Right ventricle myocardium inferior (tissue), 1 donor: ENCODE measurements around the gene RPS27L. TPM values are rescaled to one million over a fixed set of nuclear protein-coding genes. Genes with fewer than 3 reads are reported as not detected.

Source experiments
- ATAC-seq: fragments of 200-7000 bp; cut with Tn5 transposase; one replicate; pipeline ENCODE4 v1.9.1; 2020; ENCODE audit warnings: mild to moderate bottlenecking, moderate library complexity
- DNase-seq: peaks from one replicate; pipeline ENCODE4 v3.0.0; 2021; ENCODE audit errors: missing footprints
- intact Hi-C: fragments of 100-400 bp; cut with DNase I; formaldehyde crosslinking; loops from one replicate; pipeline ENCODE4 v1.11.0; 2022
- total RNA-seq: library from RNA; stranded (reverse); fragmentation: NEBNext Ultra II Directional; extraction: Animal tissue kit (Norgen Biotek cat#: 25700); gene quantifications from one replicate; pipeline ENCODE4 v1.2.1, GENCODE V29; 2021
- donor health status: DM: no; HTN: yes; CAD: no; lungs with severe emphysema.

The RPS27L gene
- total RNA-seq, 1 donor from 2014 or later: 193 TPM

GRCh38 chr15:63157891-63158431 is 684 bp upstream of the RPS27L start:
- peak; percentile 64 for ATAC-seq
- no peak for DNase-seq
- intact Hi-C loops: loop anchor here (2.0 to 10.0 kb wide), 4 partner anchors 31 to 119 kb away; partner anchors contain the start of genes APH1B, LACTB and RAB8B

- intact Hi-C loops: loop anchor here (2.0 to 10.0 kb wide), 4 partner anchors 32 to 120 kb away; partner anchors contain the start of genes APH1B, LACTB and RAB8B
- ATAC-seq (peak; percentile 28), DNase-seq (no peak)
Measured at GRCh38 chr15:63156755-63157117, 541 bp downstream of the RPS27L start.

DNA sequence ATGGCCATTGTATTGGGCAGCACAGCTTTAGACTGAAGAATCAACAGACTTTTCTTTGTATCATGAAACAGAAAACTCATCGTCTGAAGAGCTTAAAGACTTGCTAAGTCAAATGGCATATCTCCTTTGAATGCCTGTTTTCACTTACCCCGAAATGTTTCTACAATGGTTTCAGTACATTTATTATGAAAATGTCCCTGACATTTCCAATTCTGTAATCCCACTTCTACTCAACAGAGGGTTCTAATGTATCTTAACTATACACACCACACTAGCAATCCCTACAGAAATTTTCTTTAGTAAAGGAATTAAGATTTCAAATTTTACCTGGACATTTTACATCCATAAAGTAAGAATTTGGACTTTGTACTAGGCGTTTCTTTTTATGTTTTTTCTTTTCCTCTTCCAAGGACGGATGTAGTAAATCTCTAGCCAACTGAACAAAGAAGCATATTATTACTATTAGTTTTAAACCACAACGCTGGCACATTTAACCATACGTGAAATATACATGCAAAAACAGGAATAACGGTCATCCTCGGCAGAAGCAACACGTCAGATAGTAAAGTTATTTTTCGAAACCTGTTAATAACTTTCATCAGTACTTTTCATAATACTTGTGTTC is 1.1 kb downstream of the RPS27L start:
- DNase-seq (no peak), ATAC-seq (no peak)
- intact Hi-C loops: loop anchor here (2.0 to 10.0 kb wide), 4 partner anchors 33 to 121 kb away; partner anchors contain the start of genes APH1B, LACTB and RAB8B

DNA sequence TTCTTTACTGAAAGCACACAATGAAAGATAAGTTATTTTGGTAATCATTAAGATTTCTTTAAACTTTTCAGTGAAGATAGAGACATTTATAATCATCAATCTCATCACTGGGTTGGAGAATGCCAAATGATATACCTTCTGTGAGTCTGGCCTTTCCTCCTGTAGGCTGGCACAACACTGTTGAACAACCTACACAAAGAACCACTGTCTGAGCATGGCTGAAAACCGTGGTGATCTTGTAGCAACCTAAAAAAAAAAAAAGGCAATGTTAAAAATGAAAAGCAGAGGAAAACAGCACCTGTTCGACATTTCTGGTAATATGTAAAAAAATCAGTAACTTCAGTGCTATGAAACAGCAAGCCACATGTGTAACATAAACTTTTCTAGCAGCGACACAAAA is 1.8 kb downstream of the RPS27L start:
- ATAC-seq (no peak), DNase-seq (no peak)
- intact Hi-C loops: loop anchor here (5.0 to 10.0 kb wide), 2 partner anchors 33 to 89 kb away; partner anchors contain the start of gene LACTB

DNA sequence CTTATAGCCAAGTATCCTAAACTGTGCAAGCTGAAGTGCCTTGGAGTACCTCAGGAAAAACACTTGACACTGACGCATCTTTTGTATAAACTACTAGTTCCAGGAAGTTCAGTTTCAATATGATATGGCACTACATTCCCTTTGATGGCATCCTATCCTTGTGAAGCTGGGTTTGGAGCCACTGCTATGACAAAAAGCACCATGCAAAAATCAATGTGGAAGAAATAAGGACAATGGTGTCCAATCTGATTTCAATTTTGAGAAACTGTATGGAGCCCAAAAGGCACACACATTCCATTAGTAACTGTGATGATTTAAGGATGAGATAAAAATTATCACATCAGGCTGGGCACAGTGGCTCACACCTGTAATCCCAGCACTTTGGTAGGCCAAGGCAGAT is 5.6 kb downstream of the RPS27L start:
- DNase-seq (no peak), ATAC-seq (no peak)
- intact Hi-C loops: loop anchor here (10.0 kb wide), 1 partner anchor 93 kb away; no protein-coding TSS in a partner anchor

- ATAC-seq (no peak), DNase-seq (no peak)
- intact Hi-C loops: no loop called here
Measured at GRCh38 chr15:63146684-63147083, 10.6 kb downstream of the RPS27L start.

- ATAC-seq (no peak), DNase-seq (no peak)
- intact Hi-C loops: no loop called here
Measured at GRCh38 chr15:63145426-63145825, 11.9 kb downstream of the RPS27L start.

GRCh38 chr15:63140936-63141335 is 16.3 kb downstream of the RPS27L start:
- DNase-seq (no peak), ATAC-seq (no peak)
- intact Hi-C loops: no loop called here

DNA sequence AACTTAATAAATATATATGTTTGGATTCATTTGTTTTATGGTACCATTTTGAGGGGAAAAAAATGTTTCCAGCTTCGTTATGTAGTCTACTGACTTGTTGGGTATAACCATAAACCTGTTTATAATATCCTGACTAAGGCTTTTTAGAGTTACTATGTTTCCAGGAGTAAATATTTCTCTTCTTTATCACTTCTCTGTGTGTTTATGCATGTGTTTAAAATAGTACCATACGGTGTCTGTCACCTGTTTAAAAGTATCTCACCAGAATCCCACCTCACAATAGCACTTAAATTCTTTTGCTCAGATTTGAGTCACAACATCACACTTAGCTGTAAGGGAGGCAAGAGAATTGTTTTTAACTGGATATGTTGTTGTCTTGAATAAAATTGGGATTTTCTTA is 20.5 kb downstream of the RPS27L start:
- ATAC-seq: no peak
- DNase-seq: no peak
- intact Hi-C loops: no loop called here

- no peak for DNase-seq
- no peak for ATAC-seq
- intact Hi-C loops: no loop called here
Measured at GRCh38 chr15:63135804-63136203, 21.5 kb downstream of the RPS27L start.

GRCh38 chr15:63135281-63135680 is 22.0 kb downstream of the RPS27L start:
- intact Hi-C loops: no loop called here
- ATAC-seq (no peak), DNase-seq (no peak)

DNA sequence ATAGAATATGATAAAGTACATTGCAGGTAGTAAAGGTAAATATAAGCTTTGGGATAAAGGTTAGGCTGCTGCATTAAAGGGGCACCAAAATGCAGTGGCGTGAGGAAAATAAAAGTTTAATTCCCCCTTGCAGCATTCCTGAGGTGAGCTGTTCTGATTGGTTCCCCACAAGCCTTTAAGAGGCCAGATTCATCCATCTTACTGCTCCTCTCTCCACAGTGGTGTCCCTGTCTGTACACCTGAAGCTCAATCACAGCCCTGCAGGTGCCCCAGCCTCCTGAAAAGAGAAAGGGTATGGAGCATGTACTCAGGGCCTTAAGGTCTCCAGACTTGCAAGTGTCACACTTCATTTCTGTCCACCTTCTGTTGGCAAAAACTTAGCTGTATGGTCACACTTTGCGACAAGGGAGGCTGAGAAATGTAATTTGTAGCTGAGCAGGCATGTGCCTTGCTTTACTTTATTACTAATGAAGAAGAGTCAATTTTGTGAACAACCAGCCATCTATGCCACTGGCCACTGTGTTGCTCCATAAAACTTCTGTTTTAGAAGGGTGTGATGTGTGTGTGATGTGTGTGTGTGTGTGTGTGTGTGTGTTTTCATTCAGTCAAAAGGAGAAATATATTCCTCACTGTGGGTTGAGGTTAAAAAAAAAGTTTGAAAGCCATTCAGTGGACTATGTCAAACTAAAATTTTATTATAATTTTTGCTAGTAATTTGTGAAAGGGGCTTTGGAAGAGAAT is 22.9 kb downstream of the RPS27L start:
- intact Hi-C loops: no loop called here
- ATAC-seq: no peak

GRCh38 chr15:63133786-63134185 is 23.5 kb downstream of the RPS27L start:
- DNase-seq: no peak
- no peak for ATAC-seq
- intact Hi-C loops: no loop called here

More for the DNA sequence above, 22.9 kb downstream of the RPS27L start:
- DNase-seq: no peak

- DNase-seq: no peak
- no peak for ATAC-seq
- intact Hi-C loops: no loop called here
Measured at GRCh38 chr15:63126726-63127125, 30.6 kb downstream of the RPS27L start.

GRCh38 chr15:63124506-63124905 is 32.8 kb downstream of the RPS27L start:
- intact Hi-C loops: loop anchor here (5.0 kb wide), 1 partner anchor 33 kb away; the partner anchor contains the start of gene RPS27L
- no peak for DNase-seq
- no peak for ATAC-seq

DNA sequence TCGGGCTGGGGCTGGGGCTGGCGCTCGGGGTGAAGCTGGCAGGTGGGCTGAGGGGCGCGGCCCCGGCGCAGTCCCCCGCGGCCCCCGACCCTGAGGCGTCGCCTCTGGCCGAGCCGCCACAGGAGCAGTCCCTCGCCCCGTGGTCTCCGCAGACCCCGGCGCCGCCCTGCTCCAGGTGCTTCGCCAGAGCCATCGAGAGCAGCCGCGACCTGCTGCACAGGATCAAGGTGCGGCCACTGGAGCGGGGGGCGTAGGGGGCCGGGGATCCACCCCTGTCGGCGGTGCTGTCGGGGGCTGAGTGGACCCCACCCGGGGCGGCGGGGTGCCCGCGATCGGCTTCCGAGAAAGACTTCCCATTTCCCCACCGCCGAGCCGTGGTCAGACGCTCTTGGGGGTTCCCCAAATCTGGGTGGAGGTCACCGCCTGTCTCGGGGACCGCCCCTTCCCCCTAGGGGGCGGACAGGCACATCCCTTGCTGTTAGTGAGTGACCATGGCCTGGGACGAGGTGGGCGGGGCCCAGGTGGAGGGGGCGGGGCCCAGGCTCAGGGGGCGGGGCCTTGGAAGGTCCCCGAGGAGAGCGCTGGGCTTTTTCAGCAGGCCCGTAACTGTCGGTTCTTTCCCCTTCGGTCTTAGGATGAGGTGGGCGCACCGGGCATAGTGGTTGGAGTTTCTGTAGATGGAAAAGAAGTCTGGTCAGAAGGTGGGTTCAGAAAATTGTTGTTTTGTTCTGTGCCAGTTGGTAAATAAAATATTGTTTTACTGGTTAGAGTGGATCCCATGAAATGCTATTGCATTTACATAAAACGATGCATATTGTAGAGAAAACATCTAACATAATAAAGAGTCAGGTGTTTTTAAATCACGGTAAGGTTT is 35.0 kb downstream of the RPS27L start:
- intact Hi-C loops: loop anchor here (5.0 kb wide), 1 partner anchor 35 kb away; the partner anchor contains the start of gene RPS27L
- ATAC-seq: peak; percentile 98
- DNase-seq: peak; percentile 94

DNA sequence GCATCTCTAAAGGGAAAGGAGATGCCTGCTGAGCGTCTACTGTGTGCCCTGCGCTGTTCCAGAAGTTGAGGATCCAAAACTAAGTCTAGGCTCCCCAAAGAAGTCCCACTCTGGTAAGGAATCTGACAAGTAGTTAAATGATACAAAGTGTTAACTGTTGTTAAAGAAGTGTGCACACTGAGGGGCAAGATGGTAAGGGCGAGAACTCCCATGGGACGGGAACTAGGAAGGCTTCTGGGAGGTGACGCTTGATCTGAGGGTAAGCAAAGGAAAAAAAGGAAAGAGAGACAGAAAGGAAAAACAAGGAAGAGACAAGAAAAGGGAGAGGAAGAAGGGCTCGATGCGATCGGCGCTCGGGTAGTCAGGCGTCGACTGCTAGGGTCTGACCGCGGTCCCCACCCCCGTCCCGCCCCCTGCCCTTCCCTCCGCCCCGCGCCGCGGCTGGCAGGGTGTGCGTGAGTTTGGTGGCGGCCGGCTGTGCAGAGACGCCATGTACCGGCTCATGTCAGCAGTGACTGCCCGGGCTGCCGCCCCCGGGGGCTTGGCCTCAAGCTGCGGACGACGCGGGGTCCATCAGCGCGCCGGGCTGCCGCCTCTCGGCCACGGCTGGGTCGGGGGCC is 35.8 kb downstream of the RPS27L start, which contains the start of gene LACTB:
TSS of gene LACTB (plus strand) at position 480 of the 620 bp plus-strand sequence. CDS start at position 491, 11 bp downstream.
- DNase-seq (peak; percentile 94), ATAC-seq (peak; percentile 96)
- intact Hi-C loops: loop anchor here (5.0 kb wide), 1 partner anchor 36 kb away; the partner anchor contains the start of gene RPS27L

- ATAC-seq (no peak), DNase-seq (no peak)
- intact Hi-C loops: no loop called here
Measured at GRCh38 chr15:63118854-63119253, 38.4 kb downstream of the RPS27L start.
